ENCODE measurements around the gene ADAMTS3.

ADAMTS3 gene

DNA sequence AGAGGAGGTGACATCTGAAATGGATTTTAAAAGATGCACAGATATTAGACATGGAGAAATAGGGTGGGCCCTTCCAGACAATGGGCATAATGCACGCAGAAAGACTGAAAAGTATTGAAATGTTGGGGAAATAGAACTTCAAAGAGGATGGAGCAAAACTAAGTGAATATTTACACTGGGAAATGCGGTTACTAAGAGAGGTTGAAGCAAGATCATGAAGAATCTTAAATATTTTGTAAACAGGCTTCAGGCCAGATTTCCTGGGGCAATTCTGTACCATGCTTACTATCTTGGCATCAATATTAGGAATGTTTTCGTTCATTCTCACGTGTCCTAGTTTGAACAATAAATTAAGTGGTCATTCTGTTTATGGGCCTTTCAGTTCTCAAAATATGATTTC lies 216.3 kb downstream of the ADAMTS3 start:
- H3K9me3 Mint-ChIP-seq: no peaks in the 10 kb centered on the region
- no peaks in the 10 kb centered on the region for H3K27me3 Mint-ChIP-seq (ENCODE audit: low read depth)
- peaks cover 15% of the 10 kb centered on the region for H3K4me1 Mint-ChIP-seq
- H3K27ac Mint-ChIP-seq: no peak overlapping the region
- TF ChIP-seq, protein P1, sequence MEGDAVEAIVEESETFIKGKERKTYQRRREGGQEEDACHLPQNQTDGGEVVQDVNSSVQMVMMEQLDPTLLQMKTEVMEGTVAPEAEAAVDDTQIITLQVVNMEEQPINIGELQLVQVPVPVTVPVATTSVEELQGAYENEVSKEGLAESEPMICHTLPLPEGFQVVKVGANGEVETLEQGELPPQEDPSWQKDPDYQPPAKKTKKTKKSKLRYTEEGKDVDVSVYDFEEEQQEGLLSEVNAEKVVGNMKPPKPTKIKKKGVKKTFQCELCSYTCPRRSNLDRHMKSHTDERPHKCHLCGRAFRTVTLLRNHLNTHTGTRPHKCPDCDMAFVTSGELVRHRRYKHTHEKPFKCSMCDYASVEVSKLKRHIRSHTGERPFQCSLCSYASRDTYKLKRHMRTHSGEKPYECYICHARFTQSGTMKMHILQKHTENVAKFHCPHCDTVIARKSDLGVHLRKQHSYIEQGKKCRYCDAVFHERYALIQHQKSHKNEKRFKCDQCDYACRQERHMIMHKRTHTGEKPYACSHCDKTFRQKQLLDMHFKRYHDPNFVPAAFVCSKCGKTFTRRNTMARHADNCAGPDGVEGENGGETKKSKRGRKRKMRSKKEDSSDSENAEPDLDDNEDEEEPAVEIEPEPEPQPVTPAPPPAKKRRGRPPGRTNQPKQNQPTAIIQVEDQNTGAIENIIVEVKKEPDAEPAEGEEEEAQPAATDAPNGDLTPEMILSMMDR (IDR thresholded peaks at IDR 0.05; ENCODE audit: unreplicated experiment in 3 of 3): no peak
- no peaks in the 10 kb centered on the region for H3K36me3 Mint-ChIP-seq (ENCODE audit: low read depth)
- H3K4me3 Mint-ChIP-seq: no peak overlapping the region

DNA sequence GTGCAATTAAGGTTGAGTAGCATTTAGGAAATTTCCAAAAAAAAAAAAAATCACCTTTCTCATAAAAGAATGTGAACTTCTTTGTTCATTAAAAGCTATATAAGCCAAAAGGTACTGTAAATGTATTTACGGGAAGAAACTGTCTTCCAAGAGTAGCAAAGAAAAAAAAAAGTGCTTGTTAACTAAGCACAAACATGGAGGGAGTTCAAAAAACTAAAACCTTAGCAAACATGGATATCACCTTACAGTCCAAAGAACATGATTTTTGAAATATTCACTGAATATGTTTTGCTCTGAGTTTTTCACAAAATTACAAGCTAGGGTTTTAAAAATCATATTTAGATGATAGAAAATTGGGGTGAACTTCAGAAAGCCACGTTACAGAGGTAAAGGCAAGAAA lies 217.5 kb downstream of the ADAMTS3 start:
- Mint-ChIP-seq H3K4me1 (peaks cover 15% of the 10 kb centered on the region), H3K36me3 (ENCODE audit: low read depth) (no peaks in the 10 kb centered on the region), H3K27ac (peak overlapping the region in 2 of 3 experiments; percentile 5 to 8), H3K9me3 (no peaks in the 10 kb centered on the region), H3K4me3 (no peak overlapping the region), H3K27me3 (ENCODE audit: low read depth) (no peaks in the 10 kb centered on the region)
- TF ChIP-seq, protein P1 (IDR thresholded peaks at IDR 0.05; ENCODE audit: unreplicated experiment in 3 of 3): no peak

DNA sequence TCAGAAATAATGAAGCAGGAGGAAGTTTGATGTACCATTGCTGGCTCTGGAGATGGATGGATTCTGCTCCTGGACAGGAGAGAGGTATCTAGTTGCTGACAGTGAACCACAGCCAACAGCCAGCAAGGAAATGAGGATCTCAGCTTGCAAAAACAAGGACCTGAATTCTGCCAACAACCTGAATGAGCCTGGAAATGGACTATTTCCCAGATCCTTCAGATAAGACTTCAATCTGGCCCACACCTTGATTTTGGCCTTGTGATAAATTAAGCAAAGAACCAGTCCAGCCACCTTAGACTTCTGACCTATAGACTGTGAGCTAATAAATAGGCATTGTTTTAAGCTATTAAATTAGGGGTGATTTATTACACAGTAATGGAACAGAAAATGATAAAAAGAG lies 220.3 kb downstream of the ADAMTS3 start:
- Mint-ChIP-seq H3K4me1 (peaks cover 15% of the 10 kb centered on the region), H3K9me3 (no peaks in the 10 kb centered on the region), H3K36me3 (ENCODE audit: low read depth) (no peaks in the 10 kb centered on the region), H3K27ac (no peak overlapping the region), H3K27me3 (ENCODE audit: low read depth) (no peaks in the 10 kb centered on the region), H3K4me3 (no peak overlapping the region)
- TF ChIP-seq, protein P1 (IDR thresholded peaks at IDR 0.05; ENCODE audit: unreplicated experiment in 3 of 3): no peak

DNA sequence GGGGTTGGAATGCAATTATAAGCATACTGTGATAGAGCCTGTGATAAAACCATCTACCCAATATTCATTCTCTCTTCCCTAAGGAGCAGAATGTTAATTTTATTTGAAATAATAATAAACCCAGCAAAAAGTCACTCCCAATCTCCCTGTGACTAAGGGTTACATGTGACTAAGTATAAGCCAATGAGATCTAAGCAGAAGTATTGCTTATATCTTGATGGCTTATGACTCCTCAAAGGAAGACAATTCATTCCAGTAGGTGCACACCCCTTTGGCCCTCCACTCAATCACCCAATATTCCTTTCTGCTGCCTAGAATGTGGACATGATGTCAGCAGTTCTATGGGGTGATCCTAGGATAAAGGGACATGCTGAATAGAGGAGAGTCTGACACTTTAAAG lies 224.6 kb downstream of the ADAMTS3 start:
- H3K27me3 Mint-ChIP-seq (ENCODE audit: low read depth): no peaks in the 10 kb centered on the region
- TF ChIP-seq, protein P1 (IDR thresholded peaks at IDR 0.05; ENCODE audit: unreplicated experiment in 3 of 3): no peak
- H3K4me1 Mint-ChIP-seq: peaks cover 5% of the 10 kb centered on the region

DNA sequence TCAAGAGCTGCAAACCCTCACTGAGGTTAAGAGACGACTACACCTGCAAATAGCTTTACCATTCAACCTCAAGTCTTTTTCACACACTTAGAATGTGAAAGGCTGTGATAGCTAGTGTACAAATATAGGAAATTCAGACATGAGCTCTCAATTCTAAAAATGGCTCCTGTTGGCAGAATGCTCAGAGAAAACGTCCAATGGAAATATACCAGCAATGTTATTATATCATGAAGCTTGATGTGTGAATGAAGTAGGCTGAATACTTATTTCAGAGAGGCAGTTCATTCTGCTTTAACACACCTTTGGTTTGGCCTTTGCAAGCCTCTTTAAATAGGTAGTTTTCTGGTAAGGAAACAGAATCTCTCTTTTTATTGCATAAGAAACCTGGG lies 227.6 kb downstream of the ADAMTS3 start:
- TF ChIP-seq, protein P1 (IDR thresholded peaks at IDR 0.05; ENCODE audit: unreplicated experiment in 3 of 3): no peak
- no peaks in the 10 kb centered on the region for H3K36me3 Mint-ChIP-seq (ENCODE audit: low read depth)
- H3K4me1 Mint-ChIP-seq: peaks cover 5% of the 10 kb centered on the region
- H3K9me3 Mint-ChIP-seq: no peaks in the 10 kb centered on the region
- H3K27me3 Mint-ChIP-seq (ENCODE audit: low read depth): no peaks in the 10 kb centered on the region
- H3K27ac Mint-ChIP-seq: no peak overlapping the region
- H3K4me3 Mint-ChIP-seq: no peak overlapping the region

More for the DNA sequence above, 224.6 kb downstream of the ADAMTS3 start:
- no peaks in the 10 kb centered on the region for H3K9me3 Mint-ChIP-seq
- no peak overlapping the region for H3K27ac Mint-ChIP-seq
- H3K4me3 Mint-ChIP-seq: no peak overlapping the region
- no peaks in the 10 kb centered on the region for H3K36me3 Mint-ChIP-seq (ENCODE audit: low read depth)

DNA sequence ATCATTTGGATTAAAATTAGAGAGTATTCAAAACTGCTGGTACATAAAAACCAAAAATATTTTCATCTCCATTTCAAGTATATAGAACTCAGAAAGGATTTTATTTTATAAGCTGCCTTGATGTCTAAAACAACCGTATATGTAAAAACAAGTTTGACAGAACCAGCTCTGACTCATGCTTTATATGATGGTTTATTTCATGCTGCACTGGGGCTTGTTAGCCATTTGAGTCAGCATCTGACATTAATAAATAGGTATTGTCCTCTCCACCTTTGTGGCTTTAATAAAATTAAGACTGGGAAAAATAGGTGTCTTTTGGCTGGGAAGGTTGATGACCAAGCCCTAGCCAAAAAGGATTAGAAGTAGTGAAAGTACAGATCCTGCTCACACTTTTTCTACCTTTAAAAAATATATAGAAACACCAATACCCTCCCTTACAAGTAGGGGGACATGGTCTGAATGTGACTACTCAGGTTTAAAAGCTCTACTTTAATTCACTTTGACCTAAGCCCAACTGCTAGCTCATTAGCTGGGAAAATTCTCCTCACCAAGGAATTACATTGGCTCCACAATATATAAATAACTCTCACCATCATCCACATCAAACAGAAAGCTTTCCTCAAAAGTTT lies 228.1 kb downstream of the ADAMTS3 start:
- H3K27me3 Mint-ChIP-seq (ENCODE audit: low read depth): no peaks in the 10 kb centered on the region
- peaks cover 5% of the 10 kb centered on the region for H3K4me1 Mint-ChIP-seq
- H3K27ac Mint-ChIP-seq: no peak overlapping the region
- no peak overlapping the region for H3K4me3 Mint-ChIP-seq
- H3K9me3 Mint-ChIP-seq: no peaks in the 10 kb centered on the region
- no peaks in the 10 kb centered on the region for H3K36me3 Mint-ChIP-seq (ENCODE audit: low read depth)
- TF ChIP-seq, protein P1 (IDR thresholded peaks at IDR 0.05; ENCODE audit: unreplicated experiment in 3 of 3): no peak

Data from nephron (organoid).